SK-N-SH treated with all-trans-retinoic acid at 6 μM for 48 hours (cell line): ENCODE results near the gene CA5B.

Source experiments
- ATAC-seq: fragments of 200-7000 bp; cut with Tn5 transposase; 3 replicates; pipeline ENCODE4 v1.9.1; 2020; ENCODE audit warnings: mild to moderate bottlenecking, moderate library complexity
- ARNTL ChIP-seq: fragments of 450-650 bp; formaldehyde crosslinking; IDR thresholded peaks from 2 replicates; pipeline ENCODE4 v1.5.0; 2020; ENCODE audit warnings: low read depth, mild to moderate bottlenecking, moderate library complexity, borderline replicate concordance
- BACH2 ChIP-seq: fragments of 250-450 bp; sonication (Bioruptor Pico); IDR thresholded peaks from 2 replicates; pipeline ENCODE4 v1.9.0; 2021; ENCODE audit warnings: mild to moderate bottlenecking, borderline replicate concordance
- CSDC2 ChIP-seq: fragments of 250-450 bp; sonication (Bioruptor Pico); IDR thresholded peaks from 2 replicates; pipeline ENCODE4 v1.5.0; 2020; ENCODE audit warnings: mild to moderate bottlenecking, moderate library complexity
- ESRRG ChIP-seq: fragments of 250-450 bp; sonication (Bioruptor Pico); IDR thresholded peaks from 2 replicates; pipeline ENCODE4 v1.6.1; 2021; ENCODE audit warnings: mild to moderate bottlenecking
- GLIS3 ChIP-seq: fragments of 250-450 bp; sonication (Bioruptor Pico); IDR thresholded peaks from 2 replicates; pipeline ENCODE4 v1.5.0; 2020; ENCODE audit warnings: mild to moderate bottlenecking, moderate library complexity
- ISL1 ChIP-seq: fragments of 250-450 bp; sonication (Bioruptor Pico); IDR thresholded peaks from 2 replicates; pipeline ENCODE4 v2.1.2; 2022; ENCODE audit warnings: mild to moderate bottlenecking, moderate library complexity
- OSR1 ChIP-seq: fragments of 250-450 bp; sonication (Bioruptor Pico); IDR thresholded peaks from 2 replicates; pipeline ENCODE4 v1.8.0; 2022; ENCODE audit warnings: moderate library complexity, mild to moderate bottlenecking, inconsistent platforms
- PPARA ChIP-seq: fragments of 250-450 bp; sonication (Bioruptor Pico); IDR thresholded peaks from 2 replicates; pipeline ENCODE4 v1.5.0; 2020; ENCODE audit warnings: mild to moderate bottlenecking, borderline replicate concordance
- RARB ChIP-seq: fragments of 250-450 bp; sonication (Bioruptor Pico); IDR thresholded peaks from 2 replicates; pipeline ENCODE4 v1.8.0; 2021; ENCODE audit warnings: mild to moderate bottlenecking, moderate library complexity
- SNAI2 ChIP-seq: fragments of 250-450 bp; sonication (Bioruptor Pico); IDR thresholded peaks from 2 replicates; pipeline ENCODE4 v1.5.0; 2020; ENCODE audit warnings: mild to moderate bottlenecking, moderate library complexity
- TCF4 ChIP-seq: fragments of 250-450 bp; sonication (Bioruptor Pico); IDR thresholded peaks from 2 replicates; pipeline ENCODE4 v1.8.0; 2021; ENCODE audit warnings: mild to moderate bottlenecking, moderate library complexity, borderline replicate concordance
- TOX ChIP-seq: fragments of 250-450 bp; sonication (Bioruptor Pico); IDR thresholded peaks from 2 replicates; pipeline ENCODE4 v1.8.0; 2021; ENCODE audit warnings: mild to moderate bottlenecking, moderate library complexity, borderline replicate concordance
- TSHZ2 ChIP-seq: fragments of 250-450 bp; sonication (Bioruptor Pico); IDR thresholded peaks from 2 replicates; pipeline ENCODE4 v1.5.0; 2020; ENCODE audit warnings: mild to moderate bottlenecking, moderate library complexity
- ZC3H10 ChIP-seq: fragments of 250-450 bp; sonication (Bioruptor Pico); IDR thresholded peaks from 2 replicates; pipeline ENCODE4 v1.5.1; 2021; ENCODE audit warnings: mild to moderate bottlenecking, moderate library complexity
- ZFP30 ChIP-seq: fragments of 450-650 bp; formaldehyde crosslinking; IDR thresholded peaks from 2 replicates; pipeline ENCODE4 v1.5.0; 2022; ENCODE audit warnings: mild to moderate bottlenecking, moderate library complexity
- ZNF565 ChIP-seq: fragments of 450-650 bp; formaldehyde crosslinking; conservative IDR thresholded peaks from 2 replicates; pipeline ENCODE4 v1.5.0; 2020; ENCODE audit warnings: low read depth, mild to moderate bottlenecking, moderate library complexity
- ZNF70 ChIP-seq: fragments of 450-650 bp; formaldehyde crosslinking; IDR thresholded peaks from 2 replicates; pipeline ENCODE4 v1.5.0; 2020; ENCODE audit warnings: mild to moderate bottlenecking, moderate library complexity
- ZNF8 ChIP-seq: fragments of 450-650 bp; formaldehyde crosslinking; IDR thresholded peaks from 2 replicates; pipeline ENCODE4 v1.5.0; 2020; ENCODE audit warnings: mild to moderate bottlenecking, moderate library complexity
- TF ChIP-seq, protein P1 (sequence below): fragments of 250-450 bp; sonication (Bioruptor Pico); IDR thresholded peaks from 2 replicates; pipeline ENCODE4 v1.5.1; 2020; ENCODE audit warnings: low read depth, mild to moderate bottlenecking, moderate library complexity
- TF ChIP-seq, protein P2 (sequence below): fragments of 250-450 bp; sonication (Bioruptor Pico); IDR thresholded peaks from 2 replicates; pipeline ENCODE4 v1.5.1; 2021; ENCODE audit warnings: mild to moderate bottlenecking, moderate library complexity
- TF ChIP-seq, protein P3 (sequence below): fragments of 250-450 bp; sonication (Bioruptor Pico); IDR thresholded peaks from 2 replicates; pipeline ENCODE4 v1.8.0; 2020; ENCODE audit warnings: mild to moderate bottlenecking, moderate library complexity, borderline replicate concordance
- TF ChIP-seq, protein P4 (sequence below): fragments of 250-450 bp; sonication (Bioruptor Pico); IDR thresholded peaks from 2 replicates; pipeline ENCODE4 v1.8.0; 2021; ENCODE audit warnings: low read depth, mild to moderate bottlenecking, moderate library complexity, borderline replicate concordance

The CA5B gene

GRCh38 chrX:15714529-15714928 lies 23.5 kb upstream of the CA5B start (continued):
- TF ChIP-seq TSHZ2, result no peak
- no peak for TF ChIP-seq ZNF8
- TF ChIP-seq, protein P1, sequence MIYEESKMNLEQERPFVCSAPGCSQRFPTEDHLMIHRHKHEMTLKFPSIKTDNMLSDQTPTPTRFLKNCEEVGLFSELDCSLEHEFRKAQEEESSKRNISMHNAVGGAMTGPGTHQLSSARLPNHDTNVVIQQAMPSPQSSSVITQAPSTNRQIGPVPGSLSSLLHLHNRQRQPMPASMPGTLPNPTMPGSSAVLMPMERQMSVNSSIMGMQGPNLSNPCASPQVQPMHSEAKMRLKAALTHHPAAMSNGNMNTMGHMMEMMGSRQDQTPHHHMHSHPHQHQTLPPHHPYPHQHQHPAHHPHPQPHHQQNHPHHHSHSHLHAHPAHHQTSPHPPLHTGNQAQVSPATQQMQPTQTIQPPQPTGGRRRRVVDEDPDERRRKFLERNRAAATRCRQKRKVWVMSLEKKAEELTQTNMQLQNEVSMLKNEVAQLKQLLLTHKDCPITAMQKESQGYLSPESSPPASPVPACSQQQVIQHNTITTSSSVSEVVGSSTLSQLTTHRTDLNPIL (CRISPR knock-in tag), result no peak
- TF ChIP-seq OSR1 (CRISPR knock-in tag), result no peak
- no peak for TF ChIP-seq ZNF70 (CRISPR knock-in tag)
- no peak for TF ChIP-seq RARB

DNA sequence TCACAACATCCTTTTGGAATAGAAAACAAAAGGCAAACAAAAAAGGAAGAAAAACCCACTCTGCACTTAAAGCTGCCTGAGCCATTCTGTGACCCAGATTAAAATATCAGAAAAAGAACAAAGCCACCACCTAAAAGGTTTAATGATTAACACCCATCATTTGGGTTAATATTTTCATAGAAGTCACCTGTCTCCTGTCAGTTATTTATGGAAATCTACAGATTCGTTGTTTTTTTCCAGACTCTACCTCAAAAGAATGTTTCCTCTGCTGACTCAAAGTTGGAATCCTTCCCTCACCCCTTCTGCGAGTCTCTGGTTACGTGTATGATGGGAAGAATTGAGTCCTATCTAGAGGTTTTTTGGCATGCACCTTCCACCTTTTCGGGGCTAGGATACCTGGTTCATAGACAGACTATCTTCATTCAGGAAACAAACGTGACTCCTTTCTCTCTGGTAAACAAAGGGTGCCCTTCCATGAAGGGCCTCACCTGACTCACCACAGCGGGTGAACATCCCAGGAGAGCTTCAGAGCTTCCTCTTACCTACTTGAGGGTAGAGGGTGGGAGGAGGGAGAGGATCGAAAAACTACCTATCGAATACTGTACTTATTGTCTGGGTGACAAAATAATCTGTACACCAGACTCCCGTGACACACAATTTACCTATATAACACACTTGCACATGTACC lies 19.6 kb upstream of the CA5B start:
- ATAC-seq, result no peak
- TF ChIP-seq TCF4 (CRISPR knock-in tag), result no peak
- TF ChIP-seq SNAI2 (CRISPR knock-in tag), result no peak
- no peak for TF ChIP-seq TOX
- TF ChIP-seq ZNF70 (CRISPR knock-in tag), result no peak
- no peak for TF ChIP-seq BACH2
- TF ChIP-seq TSHZ2, result no peak
- TF ChIP-seq ZNF8, result no peak
- TF ChIP-seq ARNTL (CRISPR knock-in tag), result no peak
- TF ChIP-seq ZC3H10, result no peak
- no peak for TF ChIP-seq ISL1 (CRISPR knock-in tag)
- TF ChIP-seq ZFP30 (CRISPR knock-in tag), result no peak
- TF ChIP-seq PPARA (CRISPR knock-in tag), result no peak
- TF ChIP-seq ZNF565 (CRISPR knock-in tag), result no peak
- TF ChIP-seq RARB, result no peak
- TF ChIP-seq, protein P2, sequence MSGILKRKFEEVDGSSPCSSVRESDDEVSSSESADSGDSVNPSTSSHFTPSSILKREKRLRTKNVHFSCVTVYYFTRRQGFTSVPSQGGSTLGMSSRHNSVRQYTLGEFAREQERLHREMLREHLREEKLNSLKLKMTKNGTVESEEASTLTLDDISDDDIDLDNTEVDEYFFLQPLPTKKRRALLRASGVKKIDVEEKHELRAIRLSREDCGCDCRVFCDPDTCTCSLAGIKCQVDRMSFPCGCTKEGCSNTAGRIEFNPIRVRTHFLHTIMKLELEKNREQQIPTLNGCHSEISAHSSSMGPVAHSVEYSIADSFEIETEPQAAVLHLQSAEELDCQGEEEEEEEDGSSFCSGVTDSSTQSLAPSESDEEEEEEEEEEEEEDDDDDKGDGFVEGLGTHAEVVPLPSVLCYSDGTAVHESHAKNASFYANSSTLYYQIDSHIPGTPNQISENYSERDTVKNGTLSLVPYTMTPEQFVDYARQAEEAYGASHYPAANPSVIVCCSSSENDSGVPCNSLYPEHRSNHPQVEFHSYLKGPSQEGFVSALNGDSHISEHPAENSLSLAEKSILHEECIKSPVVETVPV (CRISPR knock-in tag), result no peak
- TF ChIP-seq CSDC2, result no peak
- no peak for TF ChIP-seq GLIS3 (CRISPR knock-in tag)
- TF ChIP-seq OSR1 (CRISPR knock-in tag), result no peak

- no peak for TF ChIP-seq ESRRG
- no peak for TF ChIP-seq TOX
- TF ChIP-seq, protein P2 (CRISPR knock-in tag), result no peak
- no peak for TF ChIP-seq TCF4 (CRISPR knock-in tag)
- TF ChIP-seq CSDC2, result no peak
- TF ChIP-seq, protein P3, sequence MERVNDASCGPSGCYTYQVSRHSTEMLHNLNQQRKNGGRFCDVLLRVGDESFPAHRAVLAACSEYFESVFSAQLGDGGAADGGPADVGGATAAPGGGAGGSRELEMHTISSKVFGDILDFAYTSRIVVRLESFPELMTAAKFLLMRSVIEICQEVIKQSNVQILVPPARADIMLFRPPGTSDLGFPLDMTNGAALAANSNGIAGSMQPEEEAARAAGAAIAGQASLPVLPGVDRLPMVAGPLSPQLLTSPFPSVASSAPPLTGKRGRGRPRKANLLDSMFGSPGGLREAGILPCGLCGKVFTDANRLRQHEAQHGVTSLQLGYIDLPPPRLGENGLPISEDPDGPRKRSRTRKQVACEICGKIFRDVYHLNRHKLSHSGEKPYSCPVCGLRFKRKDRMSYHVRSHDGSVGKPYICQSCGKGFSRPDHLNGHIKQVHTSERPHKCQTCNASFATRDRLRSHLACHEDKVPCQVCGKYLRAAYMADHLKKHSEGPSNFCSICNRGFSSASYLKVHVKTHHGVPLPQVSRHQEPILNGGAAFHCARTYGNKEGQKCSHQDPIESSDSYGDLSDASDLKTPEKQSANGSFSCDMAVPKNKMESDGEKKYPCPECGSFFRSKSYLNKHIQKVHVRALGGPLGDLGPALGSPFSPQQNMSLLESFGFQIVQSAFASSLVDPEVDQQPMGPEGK (CRISPR knock-in tag), result no peak
- no peak for TF ChIP-seq ZNF70 (CRISPR knock-in tag)
- TF ChIP-seq ZFP30 (CRISPR knock-in tag), result no peak
- TF ChIP-seq, protein P4, sequence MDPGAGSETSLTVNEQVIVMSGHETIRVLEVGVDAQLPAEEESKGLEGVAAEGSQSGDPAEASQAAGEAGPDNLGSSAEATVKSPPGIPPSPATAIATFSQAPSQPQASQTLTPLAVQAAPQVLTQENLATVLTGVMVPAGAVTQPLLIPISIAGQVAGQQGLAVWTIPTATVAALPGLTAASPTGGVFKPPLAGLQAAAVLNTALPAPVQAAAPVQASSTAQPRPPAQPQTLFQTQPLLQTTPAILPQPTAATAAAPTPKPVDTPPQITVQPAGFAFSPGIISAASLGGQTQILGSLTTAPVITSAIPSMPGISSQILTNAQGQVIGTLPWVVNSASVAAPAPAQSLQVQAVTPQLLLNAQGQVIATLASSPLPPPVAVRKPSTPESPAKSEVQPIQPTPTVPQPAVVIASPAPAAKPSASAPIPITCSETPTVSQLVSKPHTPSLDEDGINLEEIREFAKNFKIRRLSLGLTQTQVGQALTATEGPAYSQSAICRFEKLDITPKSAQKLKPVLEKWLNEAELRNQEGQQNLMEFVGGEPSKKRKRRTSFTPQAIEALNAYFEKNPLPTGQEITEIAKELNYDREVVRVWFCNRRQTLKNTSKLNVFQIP (CRISPR knock-in tag), result no peak
- TF ChIP-seq ZNF565 (CRISPR knock-in tag), result no peak
- ATAC-seq, result no peak
These were observed 18.6 kb upstream of the CA5B start for GRCh38 chrX:15719324-15719968.
